ENCODE measurements around the gene FAM171A1. TPM values are rescaled to one million over a fixed set of nuclear protein-coding genes. Genes with fewer than 3 reads are reported as not detected.
A peak's percentile ranks its signal among the peaks of the same experiment; 100 is the strongest.
"Not testable (repeated sequence)": the region's sequence is repeated elsewhere in the genome, so short reads cannot be mapped to it uniquely, and the experiment has no call there.

Gene FAM171A1
- total RNA-seq, 2 donors from 2014 or later, result 22.1 to 29.1 TPM

GRCh38 chr10:15211464-15211979, 159.6 kb downstream of the FAM171A1 start:
- intact Hi-C loops (cut with DNase I), result loop anchor here (5.0 kb wide), 1 partner anchor 161 kb away; the partner anchor contains the start of gene FAM171A1
- H3K4me1 ChIP-seq, result peaks cover 11% of the 10 kb centered on the region
- no peaks in the 10 kb centered on the region for H3K9me3 ChIP-seq
- no peak overlapping the region for H3K27ac ChIP-seq
- ATAC-seq, result no peak
- H3K4me3 ChIP-seq, result no peak overlapping the region
- 88% methylated on average over 6 of the region's 6 CpGs for WGBS, 2 donors
- no peak for DNase-seq
- no peak for TF ChIP-seq POLR2A (IDR thresholded peaks at IDR 0.05)
- TF ChIP-seq CTCF (IDR thresholded peaks at IDR 0.05), result no peak
- no peaks in the 10 kb centered on the region for H3K27me3 ChIP-seq
- H3K36me3 ChIP-seq (replicated peaks in 1 of 2; ENCODE audit: insufficient read depth in 1 of 2, low read depth in 2 of 2), result peaks cover 0 to 3% of the 10 kb centered on the region in 2 donors

- WGBS, 2 donors, result 88 to 94% methylated on average over 8 of the region's 8 CpGs
- Histone ChIP-seq H3K4me1 (peaks cover 11% of the 10 kb centered on the region), H3K4me3 (no peak overlapping the region), H3K27ac (no peak overlapping the region), H3K27me3 (no peaks in the 10 kb centered on the region), H3K9me3 (no peaks in the 10 kb centered on the region), H3K36me3 (replicated peaks in 1 of 2; ENCODE audit: insufficient read depth in 1 of 2, low read depth in 2 of 2) (peaks cover 0 to 3% of the 10 kb centered on the region in 2 donors)
- ATAC-seq, result no peak
- intact Hi-C loops (cut with DNase I), result loop anchor here (5.0 kb wide), 1 partner anchor 162 kb away; the partner anchor contains the start of gene FAM171A1
- no peak for DNase-seq
- TF ChIP-seq CTCF (IDR thresholded peaks at IDR 0.05), result no peak
- no peak for TF ChIP-seq POLR2A (IDR thresholded peaks at IDR 0.05)
Measured at GRCh38 chr10:15210521-15210920, 160.6 kb downstream of the FAM171A1 start.

- peaks cover 0 to 3% of the 10 kb centered on the region in 2 donors for H3K36me3 ChIP-seq (replicated peaks in 1 of 2; ENCODE audit: insufficient read depth in 1 of 2, low read depth in 2 of 2)
- intact Hi-C loops (cut with DNase I), result loop anchor here (5.0 kb wide), 1 partner anchor 162 kb away; the partner anchor contains the start of gene FAM171A1
- 21 to 25% methylated on average over 13 to 14 of the region's 14 CpGs for WGBS, 2 donors
- peak; percentile 75 to 92 (median 80) for TF ChIP-seq CTCF (IDR thresholded peaks at IDR 0.05)
- TF ChIP-seq POLR2A (IDR thresholded peaks at IDR 0.05), result no peak
- H3K9me3 ChIP-seq, result no peaks in the 10 kb centered on the region
- H3K4me1 ChIP-seq, result peaks cover 11% of the 10 kb centered on the region
- DNase-seq (peak; percentile 86 to 92 (median 88)), ATAC-seq (peak; percentile 88)
- H3K27ac ChIP-seq, result no peak overlapping the region
- H3K4me3 ChIP-seq, result no peak overlapping the region
- H3K27me3 ChIP-seq, result no peaks in the 10 kb centered on the region
Measured at GRCh38 chr10:15209827-15210509, 161.1 kb downstream of the FAM171A1 start.

- TF ChIP-seq CTCF (IDR thresholded peaks at IDR 0.05) (no peak), POLR2A (IDR thresholded peaks at IDR 0.05) (no peak)
- Histone ChIP-seq H3K27me3 (no peaks in the 10 kb centered on the region), H3K27ac (no peak overlapping the region), H3K4me3 (no peak overlapping the region), H3K36me3 (replicated peaks in 1 of 2; ENCODE audit: insufficient read depth in 1 of 2, low read depth in 2 of 2) (no peaks in the 10 kb centered on the region), H3K4me1 (peaks cover 11% of the 10 kb centered on the region), H3K9me3 (no peaks in the 10 kb centered on the region)
- ATAC-seq, result no peak
- 80 to 100% methylated on average over 2 of the region's 2 CpGs for WGBS, 2 donors
- no peak for DNase-seq
- intact Hi-C loops (cut with DNase I), result no loop called here
Measured at GRCh38 chr10:15208221-15208620, 162.9 kb downstream of the FAM171A1 start.

GRCh38 chr10:15207410-15207809, 163.7 kb downstream of the FAM171A1 start:
- intact Hi-C loops (cut with DNase I); ATAC-seq: not testable (repeated sequence)

More at GRCh38 chr10:15207410-15207809, 163.7 kb downstream of the FAM171A1 start:
- peaks cover 11% of the 10 kb centered on the region for H3K4me1 ChIP-seq
- H3K36me3 ChIP-seq (replicated peaks in 1 of 2; ENCODE audit: insufficient read depth in 1 of 2, low read depth in 2 of 2); H3K27me3 ChIP-seq; H3K9me3 ChIP-seq; H3K4me3 ChIP-seq; H3K27ac ChIP-seq; DNase-seq: not testable (repeated sequence)
- 97 to 100% methylated on average over 4 of the region's 4 CpGs for WGBS, 2 donors

Data from body of pancreas (tissue), 4 donors.